HUES6 (cell line): ENCODE results near the gene A3GALT2.

ENCODE experiments used
- H3K27ac ChIP-seq: 2 replicates; pipeline ENCODE4 v1.7.0; 2013; ENCODE audit warnings: low read depth, mild to moderate bottlenecking, low read length, inconsistent platforms
- H3K27me3 ChIP-seq: 2 replicates; pipeline ENCODE4 v1.6.1; 2013; ENCODE audit warnings: low read length; ENCODE audit not compliant: control insufficient read depth, insufficient read depth
- H3K36me3 ChIP-seq: 2 replicates; pipeline ENCODE4 v1.6.1; 2013; ENCODE audit warnings: low read length; ENCODE audit not compliant: control insufficient read depth, insufficient read depth
- H3K4me1 ChIP-seq: 2 replicates; pipeline ENCODE4 v1.6.1; 2013; ENCODE audit warnings: low read length; ENCODE audit not compliant: control insufficient read depth, insufficient read depth
- H3K4me3 ChIP-seq: 2 replicates; pipeline ENCODE4 v1.5.1; 2013; ENCODE audit warnings: low read depth, low read length
- H3K9ac ChIP-seq: one replicate; pipeline ENCODE4 v1.6.1; 2013; ENCODE audit warnings: mild to moderate bottlenecking, low read length
- H3K9me3 ChIP-seq: 2 replicates; pipeline ENCODE4 v1.6.1; 2013; ENCODE audit warnings: low read depth, low read length; ENCODE audit not compliant: control insufficient read depth, insufficient read depth

The A3GALT2 gene

DNA sequence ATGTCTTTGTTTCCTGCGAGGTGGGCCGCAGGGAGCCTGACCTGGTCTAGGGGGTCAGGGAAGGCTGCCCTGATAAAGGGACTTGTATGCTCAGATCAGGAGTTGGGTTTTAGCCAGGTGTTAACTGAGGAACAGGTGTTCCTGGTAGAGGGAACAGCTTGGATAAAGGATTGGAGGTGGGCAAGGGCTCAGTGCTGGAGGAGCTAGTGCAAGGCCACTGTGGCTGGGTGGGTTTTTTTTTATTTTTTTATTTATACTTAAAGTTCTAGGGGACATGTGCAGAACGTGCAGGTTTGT is 31.1 kb downstream of the A3GALT2 start:
- H3K27ac ChIP-seq: no peak overlapping the region
- H3K4me1 ChIP-seq: no peaks in the 10 kb centered on the region
- no peaks in the 10 kb centered on the region for H3K9me3 ChIP-seq
- H3K9ac ChIP-seq: no peak overlapping the region
- H3K27me3 ChIP-seq: no peaks in the 10 kb centered on the region
- H3K36me3 ChIP-seq: peaks cover 24% of the 10 kb centered on the region
- H3K4me3 ChIP-seq: no peak overlapping the region

DNA sequence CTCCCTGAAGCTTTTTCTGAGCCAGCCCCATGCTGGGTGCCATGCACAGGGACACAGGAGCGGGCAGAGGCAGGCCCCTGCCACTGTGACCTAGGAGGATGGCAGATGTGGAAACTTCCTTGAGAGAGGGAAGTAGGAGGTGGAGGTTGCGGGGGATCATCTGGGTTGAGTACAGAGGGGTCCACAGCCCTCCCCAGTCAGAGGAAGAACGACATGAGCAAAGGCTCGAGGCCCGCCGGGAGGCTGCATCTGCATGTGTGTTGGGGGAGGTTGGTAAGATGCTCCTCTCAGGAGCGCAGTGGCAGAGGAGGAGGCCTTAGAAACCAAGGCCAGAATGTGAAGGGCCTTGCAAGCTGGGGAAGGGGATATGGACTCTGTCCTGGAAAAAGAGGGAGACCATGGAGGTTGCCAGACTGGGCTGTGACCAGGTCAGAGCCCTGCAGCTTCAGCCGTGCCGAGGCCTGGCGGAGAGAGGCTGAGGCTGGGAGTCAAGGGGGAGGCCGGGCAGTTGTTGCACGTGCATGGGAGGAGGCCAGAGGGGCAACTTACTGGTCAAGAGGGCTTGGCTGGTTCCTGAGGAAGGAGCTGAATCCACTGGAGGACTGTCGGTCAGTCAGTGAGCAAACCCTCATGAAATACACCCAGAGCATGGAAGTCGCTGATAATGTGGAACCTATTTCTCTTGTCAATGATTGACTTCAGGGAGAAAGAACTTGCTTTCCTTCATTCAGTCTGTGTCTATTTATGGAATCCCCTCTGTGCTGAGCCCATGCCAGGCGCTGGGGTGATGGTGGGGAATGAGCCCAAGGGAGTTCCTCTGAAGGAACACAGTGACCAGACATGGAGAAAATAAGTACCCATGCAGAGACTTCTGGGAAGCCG is 31.7 kb downstream of the A3GALT2 start:
- no peaks in the 10 kb centered on the region for H3K27me3 ChIP-seq
- H3K27ac ChIP-seq: no peak overlapping the region
- H3K4me1 ChIP-seq: no peaks in the 10 kb centered on the region
- H3K9me3 ChIP-seq: no peaks in the 10 kb centered on the region
- peaks cover 23% of the 10 kb centered on the region for H3K36me3 ChIP-seq
- no peak overlapping the region for H3K9ac ChIP-seq
- H3K4me3 ChIP-seq: no peak overlapping the region

DNA sequence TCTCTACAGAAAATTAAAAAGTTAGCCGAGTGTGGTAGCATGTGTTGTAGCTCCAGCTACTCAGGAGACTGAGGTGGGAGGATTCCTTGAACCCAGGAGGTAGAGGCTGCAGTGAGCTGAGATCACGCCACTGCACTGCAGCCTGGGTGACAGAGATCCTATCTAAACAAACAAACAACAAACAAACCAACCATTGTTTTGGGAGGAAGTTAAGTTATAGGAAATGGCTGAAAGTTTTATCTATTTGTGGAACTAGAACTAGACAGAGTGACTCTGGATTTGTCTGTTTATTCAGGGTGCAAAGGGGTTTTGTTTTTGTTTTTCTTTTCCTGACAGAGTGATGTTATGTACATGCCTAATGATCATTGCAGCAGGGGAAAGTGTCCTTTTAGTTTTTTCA is 33.6 kb downstream of the A3GALT2 start:
- H3K4me1 ChIP-seq: no peaks in the 10 kb centered on the region
- H3K4me3 ChIP-seq: no peak overlapping the region
- H3K9ac ChIP-seq: no peak overlapping the region
- H3K27ac ChIP-seq: no peak overlapping the region
- H3K36me3 ChIP-seq: peaks cover 32% of the 10 kb centered on the region
- no peaks in the 10 kb centered on the region for H3K9me3 ChIP-seq
- no peaks in the 10 kb centered on the region for H3K27me3 ChIP-seq

DNA sequence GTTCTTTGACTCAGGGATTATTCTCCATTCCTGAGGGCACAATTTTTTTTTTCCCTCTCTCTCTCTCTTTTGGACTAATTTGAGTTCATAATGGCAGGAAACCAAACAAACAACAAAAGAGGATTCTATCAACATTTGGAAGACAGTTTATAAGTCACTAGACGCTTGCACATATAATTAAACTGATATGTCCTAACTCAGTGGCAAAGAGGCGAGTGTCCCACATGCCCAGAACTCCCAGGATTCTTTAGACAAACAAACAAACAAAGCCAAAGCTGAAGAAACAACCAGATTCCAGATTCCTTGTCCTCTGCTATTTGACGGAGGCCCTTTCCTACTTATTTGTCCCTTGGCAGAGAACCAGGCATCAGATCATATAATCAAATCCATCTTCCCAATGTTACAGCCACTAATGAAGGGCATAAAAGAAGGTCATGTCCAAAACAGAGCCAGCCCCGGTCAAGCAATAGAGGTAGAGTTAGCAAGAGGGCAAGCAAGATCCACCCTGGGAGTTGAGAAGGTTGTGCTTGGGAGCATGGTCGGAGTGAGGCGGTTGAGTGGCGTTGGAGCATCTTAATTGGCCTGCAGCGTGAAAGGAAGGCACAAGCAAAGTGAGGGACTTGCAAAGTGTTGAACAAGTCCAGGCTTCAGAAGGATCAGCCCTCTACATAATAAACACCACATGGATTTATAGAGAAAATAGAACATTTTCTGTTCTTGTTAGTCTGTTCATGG is 34.3 kb downstream of the A3GALT2 start:
- peaks cover 39% of the 10 kb centered on the region for H3K36me3 ChIP-seq

DNA sequence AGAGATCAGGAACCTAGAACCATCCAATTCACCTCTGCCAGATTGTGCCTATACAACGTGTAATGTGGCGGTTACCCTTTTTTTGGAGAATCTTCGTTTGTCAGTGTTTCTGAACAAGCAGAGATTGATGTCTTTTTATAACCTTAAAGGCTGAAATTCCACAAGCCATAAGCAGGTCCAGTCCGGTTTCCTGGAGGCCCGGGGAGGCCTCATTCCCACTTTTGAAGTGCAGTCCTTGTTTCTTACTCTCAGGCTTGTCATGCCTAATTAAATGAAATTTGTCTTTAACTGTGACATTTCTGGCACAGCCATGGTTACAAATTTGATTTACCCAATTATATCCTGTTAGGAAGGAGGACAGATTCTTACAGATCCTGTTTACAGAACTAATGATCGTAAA is 36.8 kb downstream of the A3GALT2 start:
- Histone ChIP-seq H3K36me3 (peaks cover 49% of the 10 kb centered on the region), H3K4me1 (no peaks in the 10 kb centered on the region), H3K9me3 (no peaks in the 10 kb centered on the region), H3K9ac (no peak overlapping the region), H3K27ac (no peak overlapping the region), H3K27me3 (no peaks in the 10 kb centered on the region), H3K4me3 (no peak overlapping the region)

More for the DNA sequence above, 34.3 kb downstream of the A3GALT2 start:
- Histone ChIP-seq H3K4me3 (no peak overlapping the region), H3K9ac (no peak overlapping the region), H3K27me3 (no peaks in the 10 kb centered on the region), H3K27ac (no peak overlapping the region), H3K4me1 (no peaks in the 10 kb centered on the region), H3K9me3 (no peaks in the 10 kb centered on the region)

DNA sequence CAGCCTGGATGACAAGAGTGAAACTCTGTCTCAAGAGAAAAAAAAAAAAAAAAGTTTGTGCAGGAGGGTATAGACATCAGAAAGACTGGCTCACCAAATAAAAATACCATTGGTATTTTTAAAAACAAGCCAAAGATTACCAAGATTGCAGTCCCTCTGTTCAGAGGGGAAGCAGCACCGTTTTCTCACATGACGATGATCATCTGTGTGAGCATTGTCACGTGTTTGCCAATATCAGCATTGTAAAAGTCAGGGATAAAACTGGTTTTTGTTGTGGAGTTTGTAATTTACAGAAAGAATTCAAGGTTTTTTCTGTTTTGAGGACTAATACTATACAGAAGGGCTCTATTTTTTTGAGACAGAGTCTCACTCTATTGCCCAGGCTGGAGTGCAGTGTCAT is 38.1 kb downstream of the A3GALT2 start:
- Histone ChIP-seq H3K9me3 (no peaks in the 10 kb centered on the region), H3K9ac (no peak overlapping the region), H3K36me3 (peaks cover 52% of the 10 kb centered on the region), H3K27ac (no peak overlapping the region), H3K4me3 (no peak overlapping the region), H3K27me3 (no peaks in the 10 kb centered on the region), H3K4me1 (no peaks in the 10 kb centered on the region)

DNA sequence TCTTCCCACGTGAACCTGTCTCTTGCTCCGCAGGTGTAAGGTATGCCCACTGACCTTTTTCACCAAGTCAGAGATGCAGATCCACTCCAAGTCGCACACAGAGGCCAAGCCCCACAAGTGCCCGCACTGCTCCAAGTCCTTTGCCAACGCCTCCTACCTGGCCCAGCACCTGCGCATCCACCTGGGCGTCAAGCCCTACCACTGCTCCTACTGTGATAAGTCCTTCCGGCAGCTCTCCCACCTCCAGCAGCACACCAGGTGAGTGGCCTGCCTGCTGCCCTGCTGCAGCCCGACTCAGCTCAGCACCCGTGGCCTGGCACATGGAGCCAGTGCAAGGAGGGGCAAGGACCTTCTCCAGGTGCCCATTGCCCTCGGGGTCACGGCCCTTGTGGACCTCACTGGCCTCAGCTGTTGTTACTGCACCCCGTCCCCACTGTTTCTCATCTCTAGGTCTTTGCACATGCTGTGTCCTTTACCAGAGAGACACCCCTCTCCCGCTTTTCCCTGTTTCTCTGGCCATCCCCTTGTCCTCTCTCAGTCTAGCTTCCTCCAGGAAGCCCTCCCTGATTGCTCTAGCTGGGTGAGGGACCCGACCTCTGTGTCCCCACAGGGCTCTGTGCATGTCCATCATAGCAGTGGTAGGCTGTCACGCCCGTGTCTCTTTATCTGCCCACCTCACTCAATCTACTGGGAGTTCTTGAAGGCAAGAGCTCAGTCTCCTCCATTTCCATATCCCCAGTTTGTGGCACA is 39.2 kb downstream of the A3GALT2 start:
- Histone ChIP-seq H3K27ac (no peak overlapping the region), H3K9ac (no peak overlapping the region), H3K4me1 (no peaks in the 10 kb centered on the region), H3K27me3 (no peaks in the 10 kb centered on the region), H3K9me3 (no peaks in the 10 kb centered on the region), H3K4me3 (no peak overlapping the region), H3K36me3 (peaks cover 55% of the 10 kb centered on the region)

DNA sequence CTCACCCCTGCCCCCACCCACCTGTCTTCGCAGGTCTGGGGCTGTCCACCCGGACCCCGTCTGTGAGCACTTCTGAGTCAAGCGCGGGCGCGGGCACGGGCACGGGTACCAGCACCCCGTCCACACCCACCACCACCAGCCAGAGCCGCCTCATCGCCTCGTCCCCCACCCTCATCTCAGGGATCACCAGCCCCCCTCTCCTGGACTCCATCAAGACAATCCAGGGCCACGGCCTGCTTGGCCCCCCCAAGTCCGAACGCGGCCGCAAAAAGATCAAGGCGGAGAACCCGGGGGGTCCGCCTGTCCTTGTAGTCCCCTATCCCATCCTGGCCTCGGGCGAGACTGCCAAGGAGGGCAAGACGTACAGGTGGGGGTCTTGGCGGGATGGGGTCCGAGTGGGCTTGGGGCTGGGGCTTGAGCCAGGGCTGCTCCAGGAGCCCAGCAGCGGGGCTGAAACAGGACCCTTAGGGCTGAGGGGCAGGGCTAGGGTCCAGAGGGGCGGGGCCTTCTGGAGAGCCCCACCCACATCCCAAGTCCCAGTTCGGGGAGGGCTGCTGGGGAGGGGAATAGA is 40.7 kb downstream of the A3GALT2 start:
- Histone ChIP-seq H3K9me3 (no peaks in the 10 kb centered on the region), H3K27ac (no peak overlapping the region), H3K36me3 (peaks cover 54% of the 10 kb centered on the region), H3K9ac (no peak overlapping the region), H3K4me1 (no peaks in the 10 kb centered on the region), H3K4me3 (no peak overlapping the region), H3K27me3 (no peaks in the 10 kb centered on the region)

DNA sequence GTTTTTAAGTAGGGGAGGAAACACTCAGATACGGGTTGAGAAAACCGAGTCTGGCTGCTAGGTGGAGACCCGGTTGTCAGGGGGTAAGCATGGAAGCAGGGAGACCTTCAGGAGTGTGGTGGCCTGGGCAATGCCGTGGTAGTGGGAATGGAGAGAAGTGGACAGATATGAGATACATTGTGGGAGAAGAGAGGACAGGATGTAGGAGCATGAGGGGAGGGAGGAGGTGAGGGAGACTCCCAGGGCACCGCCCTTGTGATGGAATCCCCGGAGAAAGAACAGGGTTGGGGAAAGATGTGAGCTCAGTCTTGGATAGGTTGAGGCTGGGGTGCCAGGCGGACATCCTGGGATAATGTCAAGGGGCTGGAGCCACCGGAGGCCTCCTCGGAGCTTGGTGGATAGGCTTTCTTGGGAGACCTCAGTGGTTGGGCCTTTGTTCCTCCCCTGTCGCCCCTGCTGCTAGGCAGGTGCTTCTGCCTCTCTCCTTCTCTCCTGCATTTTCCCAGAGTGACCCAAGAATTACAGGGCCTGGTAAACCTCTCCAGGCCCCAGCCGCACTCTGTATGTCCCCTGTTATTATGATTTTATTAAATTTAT is 43.3 kb downstream of the A3GALT2 start:
- Histone ChIP-seq H3K4me1 (peaks cover 10% of the 10 kb centered on the region), H3K9me3 (no peaks in the 10 kb centered on the region), H3K9ac (no peak overlapping the region), H3K27ac (no peak overlapping the region), H3K36me3 (peaks cover 35% of the 10 kb centered on the region), H3K27me3 (no peaks in the 10 kb centered on the region), H3K4me3 (no peak overlapping the region)

DNA sequence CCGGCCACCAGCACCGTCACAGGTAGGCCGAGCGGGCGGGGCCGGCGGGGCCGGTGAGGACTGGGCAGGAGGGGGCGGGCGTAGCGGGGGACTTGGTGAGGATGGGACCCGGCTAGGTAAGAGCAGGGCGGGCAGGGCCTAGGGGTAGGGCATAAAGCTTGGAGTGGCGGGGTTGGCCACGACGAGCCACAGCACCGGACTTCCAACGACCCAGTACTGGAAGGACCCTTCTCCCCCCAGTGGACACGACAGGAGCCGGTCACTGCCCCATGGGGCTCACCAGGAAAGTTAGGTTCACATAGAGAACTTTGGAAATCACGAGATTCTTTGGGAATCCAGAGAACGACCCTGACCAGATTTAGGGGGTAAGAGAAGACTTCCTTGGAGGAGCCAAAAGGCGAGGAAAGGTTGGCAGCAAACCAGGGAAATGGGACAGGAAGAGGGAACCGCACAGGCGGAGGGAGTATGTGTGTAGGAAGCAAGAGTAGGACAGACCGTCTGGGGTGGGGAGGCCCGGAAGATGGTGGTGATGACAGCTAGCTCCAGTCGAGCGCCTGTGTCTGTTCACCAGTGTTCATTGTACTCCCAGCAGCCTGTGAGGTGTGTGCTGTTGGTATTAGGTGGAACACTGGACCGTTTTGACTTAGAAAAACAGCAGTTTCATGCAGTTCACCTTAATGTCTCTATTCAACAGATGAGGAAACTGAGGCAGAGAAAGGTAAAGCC is 44.2 kb downstream of the A3GALT2 start:
- Histone ChIP-seq H3K9ac (no peak overlapping the region), H3K27ac (no peak overlapping the region), H3K4me1 (peaks cover 10% of the 10 kb centered on the region), H3K9me3 (no peaks in the 10 kb centered on the region), H3K4me3 (no peak overlapping the region), H3K27me3 (no peaks in the 10 kb centered on the region), H3K36me3 (peaks cover 30% of the 10 kb centered on the region)
